Right kidney (tissue), 1 donor: ENCODE measurements around the gene KIF11.
"Not testable (repeated sequence)": the region's sequence is repeated elsewhere in the genome, so short reads cannot be mapped to it uniquely, and the experiment has no call there.

Experiments
- DNase-seq: peaks from one replicate; pipeline ENCODE4 v3.0.0-alpha.2; 2016

KIF11 gene

DNA sequence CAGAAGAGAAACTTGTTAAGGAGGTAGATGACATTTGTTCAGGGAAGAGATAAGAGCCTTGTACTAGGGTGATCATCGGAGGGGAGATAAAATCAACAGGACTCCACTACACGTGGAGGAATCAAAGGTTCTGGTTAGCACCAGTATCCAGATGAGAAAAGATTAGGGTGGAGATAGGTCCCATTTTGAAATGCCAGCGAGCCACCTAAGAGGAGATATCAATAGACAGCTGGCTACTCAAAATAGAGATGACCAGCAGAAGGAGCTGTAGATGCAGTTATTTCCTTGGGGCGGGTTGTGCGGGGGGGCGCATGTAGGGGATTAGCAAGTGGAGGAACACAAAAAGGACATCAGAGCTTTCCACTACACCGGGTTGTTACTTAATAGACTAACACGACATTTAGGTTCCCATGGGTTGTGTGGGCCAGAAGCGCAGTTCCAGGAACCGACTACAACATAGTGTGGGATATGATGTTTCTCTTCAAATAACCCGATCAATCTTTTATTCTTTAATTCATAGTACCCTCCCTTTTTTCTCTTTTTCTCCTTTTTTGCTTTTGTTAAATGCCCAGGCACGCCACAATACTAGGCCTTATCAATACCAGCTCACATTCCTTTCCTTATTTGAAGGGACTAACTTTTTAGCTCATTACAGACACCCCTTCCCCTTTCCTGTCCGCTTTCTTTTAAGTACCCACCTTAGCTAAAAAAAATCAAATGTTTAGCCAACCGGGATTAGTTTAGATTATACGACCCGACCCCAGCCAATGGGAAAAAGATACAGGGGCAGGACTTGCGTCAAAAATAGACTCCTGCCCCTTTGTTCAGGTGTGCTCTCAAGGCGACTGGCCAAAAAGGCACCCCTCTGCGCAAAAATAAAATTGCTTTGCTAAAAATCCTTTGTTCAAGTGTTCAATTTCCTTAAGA, 2.0 kb upstream of the KIF11 start:
- no peak for DNase-seq

DNA sequence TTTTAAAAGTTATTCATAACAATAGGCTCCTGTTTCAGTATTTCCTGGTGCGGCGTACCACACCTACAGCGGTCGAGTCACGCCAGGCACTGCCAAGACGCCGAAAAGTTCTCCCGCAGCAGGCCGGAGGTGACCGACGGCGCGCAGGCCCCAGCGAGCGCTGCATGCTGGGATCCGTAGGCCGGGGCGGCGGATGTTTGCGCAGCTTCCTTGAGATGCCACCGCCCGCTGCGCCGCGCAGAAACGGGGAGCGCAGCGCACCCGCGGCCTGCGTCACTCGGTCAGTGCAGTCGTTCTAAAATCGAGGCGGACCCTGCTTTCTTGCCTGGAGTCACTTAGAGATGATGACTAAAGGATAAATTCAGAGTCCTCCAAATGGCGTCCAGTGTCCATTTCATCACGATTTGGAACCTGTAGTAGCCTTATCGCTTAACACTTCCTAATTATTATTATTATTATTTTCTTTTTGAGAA, 1.3 kb upstream of the KIF11 start:
- peak; percentile 90 for DNase-seq

DNA sequence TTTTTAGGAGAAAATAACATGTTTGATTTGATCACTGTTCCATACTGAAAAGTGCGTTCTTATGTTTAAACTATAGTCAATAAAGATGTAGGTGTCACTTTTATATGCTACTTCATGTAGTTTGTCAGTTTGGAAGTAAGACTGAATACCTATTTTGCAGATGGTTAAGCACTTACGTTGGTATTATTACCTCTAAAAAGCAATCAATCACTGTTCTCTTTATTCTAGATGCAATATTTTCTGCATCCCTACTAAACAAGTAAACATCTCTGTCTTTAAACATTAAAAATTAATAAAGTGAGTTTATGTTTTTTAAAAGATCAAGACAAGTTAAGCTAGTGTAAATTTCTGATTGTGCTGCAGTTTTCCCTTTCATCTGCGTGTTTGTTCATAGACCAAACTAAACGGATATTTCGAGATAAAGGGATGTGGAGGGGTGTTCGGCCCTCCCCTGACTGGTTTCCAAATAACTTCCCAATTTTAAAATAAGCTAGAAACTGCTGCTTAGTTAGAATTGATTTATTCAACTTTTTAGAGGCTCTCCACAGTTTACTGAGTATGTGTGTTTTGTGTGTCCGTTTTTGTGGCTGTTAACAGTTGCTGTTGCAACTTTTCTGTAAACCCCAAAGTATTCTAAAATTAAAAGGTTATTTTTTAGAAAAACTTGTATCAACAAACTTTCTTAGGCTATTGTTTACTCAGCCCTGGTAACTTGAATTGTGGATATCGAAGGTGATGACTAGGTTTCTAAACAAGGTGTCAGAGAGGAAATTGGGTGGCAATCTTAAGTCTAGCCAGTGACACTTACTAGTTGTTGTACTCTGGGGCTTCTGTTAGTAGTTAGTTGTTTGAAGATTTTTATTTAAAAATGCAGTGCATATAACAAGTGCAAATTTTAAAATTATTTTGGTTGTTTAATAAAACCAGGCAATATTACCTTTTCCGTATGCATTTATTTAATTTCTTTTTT, 974 bp downstream of the KIF11 start:
- DNase-seq = peak; percentile 8

DNA sequence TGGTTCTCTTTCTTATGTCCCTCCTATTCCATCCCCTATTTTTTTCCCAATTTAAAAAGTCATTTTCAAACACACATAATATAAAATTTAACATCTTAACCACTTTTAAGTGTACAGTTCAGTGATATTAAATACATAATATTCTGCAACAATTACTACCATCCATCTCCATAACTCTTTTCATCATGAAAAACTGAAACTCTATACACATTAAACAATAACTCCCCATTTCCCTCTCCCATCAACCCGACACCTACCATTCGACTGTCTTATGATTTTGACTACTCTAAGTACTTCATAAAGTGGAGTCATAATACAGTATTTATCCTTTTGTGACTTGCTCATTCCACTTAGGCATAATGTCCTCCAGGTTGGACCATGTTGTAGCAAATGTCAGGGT, 2.6 kb downstream of the KIF11 start:
- no peak for DNase-seq

DNA sequence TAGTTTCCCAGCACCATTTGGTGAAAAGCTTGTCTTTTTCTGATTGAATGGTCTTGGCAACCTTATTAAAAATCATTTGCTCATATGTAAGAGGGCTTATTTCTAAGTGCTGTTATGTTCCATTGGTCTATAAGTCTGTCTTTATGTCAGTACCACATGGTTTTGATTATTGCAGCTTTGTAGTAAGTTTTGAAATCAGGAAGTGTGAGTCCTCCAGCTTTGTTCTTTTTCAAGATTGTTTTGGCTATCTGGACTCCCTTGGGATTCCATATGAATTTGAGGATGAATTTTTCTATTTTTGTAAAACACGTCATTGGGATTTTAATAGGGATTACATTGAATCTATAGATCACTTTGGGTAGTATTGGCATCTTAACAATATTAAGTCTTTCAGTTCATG, 5.4 kb downstream of the KIF11 start:
- DNase-seq = no peak

DNA sequence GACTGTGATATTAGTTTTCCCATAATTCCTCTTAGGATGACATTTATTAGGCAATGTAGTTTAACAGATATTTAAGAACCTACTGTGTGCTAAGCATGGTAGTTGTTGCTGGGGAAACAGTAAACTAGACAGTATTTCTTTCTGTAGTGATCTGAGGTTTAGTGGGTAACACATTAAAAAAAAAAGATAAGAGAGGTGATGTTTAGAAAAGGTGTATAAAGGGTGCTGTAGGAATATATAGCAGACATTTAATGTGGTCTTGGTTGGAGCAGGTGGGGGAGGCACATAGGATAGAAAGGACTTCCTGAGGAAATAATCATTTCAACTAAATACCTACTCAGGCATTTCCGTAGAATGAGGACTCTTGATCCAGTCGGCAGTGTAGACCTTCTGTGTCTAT, 11.9 kb downstream of the KIF11 start:
- no peak for DNase-seq

DNA sequence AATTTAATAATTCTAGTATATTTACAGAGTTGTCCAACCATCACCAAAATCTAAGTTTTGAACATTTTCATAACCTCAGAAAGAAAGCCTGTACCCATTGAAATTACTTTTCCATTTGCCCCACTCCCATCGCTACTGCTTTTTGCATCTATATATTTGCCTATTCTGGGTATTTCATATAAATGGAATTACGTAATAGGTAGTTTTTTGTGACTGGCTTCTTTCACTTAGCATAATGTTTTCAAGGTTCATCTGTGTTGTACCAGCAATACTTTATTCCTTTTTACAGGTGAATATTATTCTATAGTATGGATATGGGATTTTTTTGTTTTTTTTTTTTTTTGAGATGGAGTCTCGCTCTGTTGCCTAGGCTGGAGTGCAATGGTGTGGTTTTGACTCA, 22.6 kb downstream of the KIF11 start:
- DNase-seq = no peak

DNA sequence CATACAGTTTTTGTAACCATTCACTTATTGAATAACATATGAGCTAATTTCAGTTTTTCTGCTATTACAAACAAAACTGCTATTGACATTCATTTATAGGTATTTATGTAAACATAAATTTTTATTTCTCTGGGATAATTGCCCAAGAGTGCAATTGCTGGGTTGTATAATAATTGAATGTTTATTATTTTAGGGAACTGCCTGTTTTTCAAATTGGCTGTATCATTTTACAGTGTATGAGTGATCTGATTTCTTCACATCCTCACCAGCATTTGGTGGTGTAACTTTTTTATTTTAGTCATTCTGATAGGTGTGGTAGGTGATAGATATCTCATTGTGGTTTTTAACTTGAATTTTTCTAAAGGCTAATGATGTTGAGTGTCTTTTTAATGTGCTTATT, 26.4 kb downstream of the KIF11 start:
- no peak for DNase-seq

DNA sequence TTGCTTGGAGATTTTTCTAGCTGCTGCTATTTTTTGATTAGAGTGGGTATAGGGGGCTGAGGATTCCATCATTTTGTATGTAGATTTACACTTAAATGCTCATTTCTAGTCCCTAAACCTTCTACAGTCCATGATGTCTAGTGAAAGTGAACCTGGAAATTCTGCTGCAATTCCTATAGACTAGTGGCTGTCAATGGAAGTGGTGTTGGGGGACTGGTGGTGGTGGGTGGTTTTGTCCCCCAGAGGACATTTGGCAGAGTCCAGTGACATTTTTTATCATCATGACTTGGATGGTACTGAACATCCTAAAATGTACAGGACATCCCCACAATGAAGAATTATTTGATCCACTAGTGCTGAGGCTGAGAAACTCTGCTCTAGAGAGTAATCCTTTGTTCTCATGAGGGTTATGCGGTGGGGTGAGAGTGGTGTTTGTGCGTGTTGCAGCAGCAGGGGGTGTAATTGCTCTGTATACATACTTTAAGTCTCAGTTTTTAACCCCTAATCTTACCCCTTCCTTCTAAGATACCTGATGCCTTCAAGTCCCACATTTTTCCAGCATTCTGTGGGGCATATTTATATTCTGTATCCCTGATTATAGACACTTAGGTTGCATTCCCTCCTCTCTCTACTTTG, 35.0 kb downstream of the KIF11 start:
- no peak for DNase-seq

DNA sequence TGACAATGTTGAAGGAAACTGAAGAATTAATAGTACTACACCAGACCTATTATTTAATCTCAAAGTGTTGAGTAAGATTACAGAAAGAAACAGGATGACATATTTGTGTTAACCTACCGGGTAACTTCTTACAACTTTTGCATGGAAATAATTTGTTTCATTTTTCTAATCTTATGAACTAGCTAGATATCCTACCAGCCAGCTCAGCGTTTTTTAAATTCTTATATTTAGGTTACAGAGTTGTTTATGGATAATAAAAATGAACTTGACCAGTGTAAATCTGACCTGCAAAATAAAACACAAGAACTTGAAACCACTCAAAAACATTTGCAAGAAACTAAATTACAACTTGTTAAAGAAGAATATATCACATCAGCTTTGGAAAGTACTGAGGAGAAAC, 37.0 kb downstream of the KIF11 start:
- no peak for DNase-seq

DNA sequence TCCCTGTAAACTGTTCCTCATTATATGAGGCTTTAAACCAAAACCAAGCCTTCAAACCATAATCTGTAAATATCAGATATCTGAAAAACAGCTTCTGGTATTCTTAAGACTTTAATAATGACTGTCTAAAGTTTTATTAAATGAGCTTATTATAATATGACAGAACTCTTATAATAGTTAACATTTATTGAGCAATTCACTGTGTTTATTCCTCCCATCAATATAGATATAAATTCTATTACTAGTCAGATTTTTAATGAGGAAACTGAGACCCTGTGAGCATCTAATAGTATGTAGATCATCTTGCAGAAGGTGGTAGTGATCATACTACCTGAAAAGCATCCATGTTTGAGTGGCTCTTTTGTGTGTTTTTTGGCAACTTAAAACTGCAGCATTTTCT, 45.1 kb downstream of the KIF11 start:
- DNase-seq = no peak

DNA sequence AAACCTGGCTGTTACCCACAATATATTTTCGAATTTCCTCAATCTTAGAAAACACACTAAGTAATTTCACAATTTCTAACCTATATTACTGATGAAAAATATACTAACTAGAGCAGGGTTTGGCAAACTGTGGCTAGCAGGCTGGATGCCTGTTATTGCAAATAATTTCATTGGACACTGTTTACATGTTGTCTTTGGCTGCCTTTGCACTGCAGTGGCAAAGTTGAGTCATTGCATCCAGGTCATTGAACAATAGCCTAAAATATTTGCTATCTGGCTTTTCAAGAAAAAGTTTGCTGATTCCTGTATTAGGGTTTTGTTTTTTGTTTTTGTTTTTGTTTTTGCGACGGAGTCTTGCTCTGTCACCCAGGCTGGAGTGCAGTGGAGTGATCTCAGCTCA, 47.2 kb downstream of the KIF11 start:
- DNase-seq = no peak

DNA sequence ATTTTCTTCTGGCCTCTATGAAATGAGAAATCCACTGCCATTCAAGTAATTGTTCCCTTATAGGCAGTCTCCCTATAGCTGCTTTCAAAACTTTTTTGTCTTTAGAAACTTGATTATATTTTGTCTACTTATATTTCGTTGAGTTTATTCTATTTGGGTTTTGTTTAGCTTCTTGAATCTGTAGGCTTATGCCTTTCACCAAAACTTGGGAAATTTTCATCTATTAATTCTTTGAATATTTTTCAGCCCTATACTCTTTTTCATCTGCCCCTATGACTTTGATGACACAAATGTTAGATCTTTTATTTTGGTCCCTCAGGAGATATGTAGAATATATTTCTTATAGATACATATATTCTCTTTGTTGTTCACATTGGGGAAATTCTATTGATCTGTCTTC, 48.6 kb downstream of the KIF11 start:
- DNase-seq = no peak

DNA sequence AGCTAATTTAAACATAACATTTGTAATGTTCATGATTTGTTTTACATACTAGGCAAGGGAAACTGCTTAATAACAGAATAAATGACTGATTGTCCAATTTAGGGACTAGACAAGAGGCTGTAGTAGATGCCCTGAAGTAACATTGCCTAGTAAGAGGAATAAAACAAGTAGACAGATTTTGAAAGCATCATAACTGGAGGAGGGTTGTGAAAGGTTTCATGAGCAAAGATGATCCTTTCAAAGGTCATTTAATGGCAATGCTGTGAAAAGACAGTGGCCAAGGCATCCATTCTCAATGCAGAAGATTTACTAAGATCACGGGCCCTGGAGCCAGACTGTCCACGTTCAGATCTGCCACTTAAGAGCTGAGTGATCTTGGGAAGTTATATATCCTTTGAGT, 52.0 kb downstream of the KIF11 start:
- DNase-seq = no peak

DNA sequence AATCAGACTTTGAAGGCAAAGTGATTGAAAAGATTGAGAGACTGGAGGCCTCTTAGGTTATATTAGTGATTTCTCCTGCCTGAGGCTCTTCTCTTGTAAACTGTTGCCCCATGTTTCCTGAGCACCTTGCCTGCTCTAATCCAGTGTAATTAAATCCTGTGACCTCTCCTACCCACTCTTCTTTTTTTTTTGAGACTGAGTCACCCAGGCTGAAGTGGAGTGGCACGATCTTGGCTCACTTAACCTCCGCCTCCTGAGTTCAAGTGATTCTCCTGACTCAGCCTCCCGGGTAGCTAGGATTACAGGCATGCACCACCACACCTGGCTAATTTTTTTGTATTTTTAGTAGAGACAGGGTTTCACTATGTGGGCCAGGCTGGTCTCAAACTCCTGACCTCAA, 57.9 kb downstream of the KIF11 start:
- DNase-seq = not testable (repeated sequence)

DNA sequence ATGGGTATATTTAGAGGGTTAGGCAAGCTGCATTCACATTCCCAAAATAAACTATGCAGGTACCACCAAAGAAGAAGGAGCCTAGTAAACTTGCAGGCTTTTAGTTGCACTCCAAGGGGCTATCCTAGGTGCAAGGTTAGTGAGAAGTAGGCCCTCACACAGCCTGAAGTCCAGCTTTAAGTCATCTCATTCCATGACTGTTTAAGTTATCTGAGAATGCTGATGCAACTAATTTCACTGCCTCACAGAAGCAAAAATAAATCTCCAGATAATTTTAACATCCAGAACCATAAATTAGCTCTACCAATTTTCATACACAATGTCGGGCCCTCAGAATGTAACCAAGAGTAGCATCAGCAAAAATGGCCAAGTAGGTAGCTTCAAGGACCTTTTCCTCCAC, 62.5 kb downstream of the KIF11 start:
- DNase-seq = no peak

DNA sequence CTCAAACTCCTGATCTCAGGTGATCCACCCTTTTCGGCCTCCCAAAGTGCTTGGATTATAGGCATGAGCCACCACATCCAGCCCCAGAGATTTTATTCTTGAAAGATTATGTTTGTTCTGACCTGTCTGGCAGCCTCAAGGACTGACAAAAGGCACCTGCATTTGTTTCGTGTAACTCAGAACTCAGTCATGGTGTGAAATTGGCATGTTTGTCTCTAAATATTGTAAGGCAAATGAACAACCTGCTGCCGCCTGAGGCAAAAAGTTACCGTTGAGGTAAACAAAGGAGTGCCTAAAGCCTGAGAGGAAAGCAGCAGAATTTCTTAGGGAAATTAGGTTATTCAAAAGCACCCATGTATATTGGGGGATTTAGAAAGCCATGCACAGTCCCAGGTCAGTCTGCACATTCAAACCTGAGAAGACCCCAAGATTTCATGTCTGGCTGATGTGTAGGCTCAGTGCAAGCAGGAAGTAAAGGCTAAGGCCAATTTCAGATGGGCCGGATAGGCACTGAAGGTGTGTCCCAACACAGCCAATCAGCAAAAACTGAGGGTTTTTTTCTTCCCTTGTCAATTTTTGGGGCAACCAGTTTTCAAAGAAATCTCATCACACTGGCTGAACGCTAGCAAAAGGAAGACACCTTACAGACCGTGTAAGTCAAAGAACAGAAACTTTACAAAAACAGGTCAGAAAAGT, 63.5 kb downstream of the KIF11 start:
- DNase-seq = no peak

DNA sequence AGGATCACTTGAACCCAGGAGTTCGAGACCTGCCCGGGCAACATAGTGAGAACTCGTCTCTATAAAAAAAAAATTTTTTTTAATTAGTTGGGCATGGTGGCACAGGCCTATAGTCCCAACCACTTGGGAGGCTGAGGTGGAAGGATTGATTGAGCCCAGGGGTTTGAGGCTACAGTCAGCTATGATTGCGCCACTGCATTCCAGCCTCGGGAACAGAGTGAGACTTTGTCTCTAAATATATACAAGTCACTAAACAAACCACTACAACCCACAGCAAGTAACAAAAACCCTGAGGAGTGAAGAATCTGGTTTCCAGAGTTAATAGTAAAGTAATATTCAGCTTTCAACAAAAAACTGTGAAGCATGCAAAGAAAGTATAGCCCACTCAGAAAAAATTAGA, 64.1 kb downstream of the KIF11 start:
- no peak for DNase-seq

DNA sequence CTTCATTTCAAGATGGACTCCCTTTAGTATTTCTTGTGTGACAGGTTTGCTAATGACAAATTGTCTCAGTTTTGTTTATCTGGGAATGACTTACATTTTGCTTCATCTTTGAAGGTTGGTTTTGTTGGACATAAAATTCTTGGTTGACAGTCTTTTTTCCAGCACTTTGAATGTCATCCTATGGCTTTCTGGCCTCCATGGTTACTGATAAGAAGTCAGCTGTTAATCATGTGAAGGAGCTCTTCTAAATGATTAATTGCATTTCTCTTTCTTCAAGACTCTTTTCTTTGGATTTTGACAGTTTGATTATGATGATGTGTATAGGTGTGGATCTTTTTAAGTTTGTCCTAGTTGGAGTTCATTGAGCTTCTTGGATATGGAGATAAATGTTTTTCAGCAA, 69.9 kb downstream of the KIF11 start:
- DNase-seq = no peak

DNA sequence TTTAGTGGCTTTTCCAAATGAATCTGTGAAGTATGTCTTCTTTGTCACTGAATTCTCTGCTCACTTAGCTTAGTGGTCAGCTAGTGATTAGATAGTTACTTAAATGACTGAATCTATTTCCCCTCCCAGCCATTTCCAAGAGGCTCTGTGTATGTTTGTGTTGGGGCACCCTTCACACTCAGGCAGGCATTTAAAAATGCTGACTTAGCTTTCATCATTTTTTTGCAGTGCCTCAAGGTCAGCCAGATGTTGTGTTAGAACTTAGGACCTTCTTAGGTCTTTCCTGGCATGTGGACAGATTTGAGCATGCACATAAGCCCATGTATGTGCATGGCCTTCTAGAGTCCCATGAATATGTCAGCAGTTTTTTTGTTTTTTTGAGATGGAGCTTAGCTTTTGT, 71.4 kb downstream of the KIF11 start:
- no peak for DNase-seq

DNA sequence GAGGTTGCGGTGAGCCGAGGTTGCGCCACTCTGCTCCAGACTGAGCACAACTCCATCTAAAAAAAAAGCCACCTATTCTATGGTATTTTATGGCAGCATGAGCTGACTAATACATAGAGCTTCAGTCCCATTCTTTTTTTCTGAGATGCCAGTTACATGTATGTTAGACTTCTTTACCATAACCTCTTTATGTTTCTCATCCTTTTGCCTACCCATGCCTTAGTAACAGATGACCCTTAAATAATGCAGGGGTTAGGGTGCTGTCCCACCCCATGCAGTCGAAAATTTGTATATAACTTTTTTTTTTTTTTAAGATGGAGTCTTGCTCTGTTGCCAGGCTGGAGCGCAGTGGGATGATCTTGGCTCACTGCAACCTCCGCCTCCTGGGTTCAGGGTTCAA, 74.1 kb downstream of the KIF11 start:
- no peak for DNase-seq

DNA sequence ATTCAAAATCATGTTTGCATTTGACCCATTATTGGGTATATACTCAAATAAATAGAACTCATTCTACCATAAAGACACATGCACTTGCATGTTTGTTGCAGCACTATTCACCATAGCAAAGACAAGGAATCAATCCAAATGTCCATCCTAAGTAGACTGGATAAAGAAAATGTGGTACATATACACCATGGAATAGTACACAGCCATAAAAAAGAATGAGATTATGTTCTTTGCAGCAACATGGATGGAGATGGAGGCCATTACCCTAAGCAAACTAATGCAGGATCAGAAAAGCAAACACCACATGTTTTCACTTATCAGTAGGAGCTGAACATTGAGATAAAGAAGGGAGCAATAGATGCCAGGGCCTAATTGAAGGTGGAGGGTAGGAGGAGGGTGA, 84.8 kb downstream of the KIF11 start:
- no peak for DNase-seq
